GM12865 (cell line): ENCODE data around the gene COL11A1.

Source experiments
- DNase-seq: peaks from one replicate; pipeline ENCODE4 v3.0.0; 2010; ENCODE audit warnings: low read depth
- H3K4me3 ChIP-seq: 2 replicates; pipeline ENCODE4 v1.5.1; 2011; ENCODE audit warnings: mild to moderate bottlenecking, low read depth, low read length, control low read depth
- CTCF ChIP-seq: IDR thresholded peaks from 2 replicates; pipeline ENCODE4 v1.5.1; 2011; ENCODE audit warnings: low read length, control low read depth, low read depth, inconsistent platforms; ENCODE audit not compliant: insufficient read depth; ENCODE audit errors: missing control alignments

COL11A1 gene

GRCh38 chr1:102919659-102920058 lies 188.7 kb downstream of the COL11A1 start:
- no peak overlapping the region for H3K4me3 ChIP-seq
- no peak for DNase-seq
- no peak for TF ChIP-seq CTCF

GRCh38 chr1:102901996-102902395 lies 206.3 kb downstream of the COL11A1 start:
- DNase-seq = no peak
- H3K4me3 ChIP-seq = no peak overlapping the region
- no peak for TF ChIP-seq CTCF

- H3K4me3 ChIP-seq = no peak overlapping the region
- TF ChIP-seq CTCF = no peak
- no peak for DNase-seq
These were observed 208.4 kb downstream of the COL11A1 start for GRCh38 chr1:102899935-102900334.

GRCh38 chr1:102897557-102897956 lies 210.8 kb downstream of the COL11A1 start:
- H3K4me3 ChIP-seq = no peak overlapping the region
- DNase-seq = no peak
- no peak for TF ChIP-seq CTCF

- TF ChIP-seq CTCF = no peak
- no peak overlapping the region for H3K4me3 ChIP-seq
These were observed 211.6 kb downstream of the COL11A1 start for GRCh38 chr1:102896771-102897170.

GRCh38 chr1:102896286-102896685 lies 212.0 kb downstream of the COL11A1 start:
- TF ChIP-seq CTCF = no peak
- no peak for DNase-seq
- no peak overlapping the region for H3K4me3 ChIP-seq

More at GRCh38 chr1:102896771-102897170, 211.6 kb downstream of the COL11A1 start:
- DNase-seq = no peak

- no peak overlapping the region for H3K4me3 ChIP-seq
- no peak for DNase-seq
- no peak for TF ChIP-seq CTCF
These were observed 216.3 kb downstream of the COL11A1 start for GRCh38 chr1:102891868-102892625.
